Measurements from ENCODE around the gene ELL2.

The ELL2 gene

GRCh38 chr5:95899829-95900228 lies 61.8 kb downstream of the ELL2 start:
- no peak; the same call in 2 of the 3 replicates for ATAC-seq
- no peak for TF ChIP-seq ISL1 (CRISPR knock-in tag; IDR thresholded peaks at IDR 0.05)

- TF ChIP-seq ESRRG (CRISPR knock-in tag; IDR thresholded peaks at IDR 0.05) = no peak
- no peak for ATAC-seq
Observed at GRCh38 chr5:95899006-95899405, 62.6 kb downstream of the ELL2 start.

GRCh38 chr5:95895771-95896170 lies 65.9 kb downstream of the ELL2 start:
- no peak for TF ChIP-seq ZFP30 (CRISPR knock-in tag; IDR thresholded peaks at IDR 0.05)
- TF ChIP-seq GLIS3 (CRISPR knock-in tag; IDR thresholded peaks at IDR 0.05) = no peak
- TF ChIP-seq POU6F1 (CRISPR knock-in tag; IDR thresholded peaks at IDR 0.05; ENCODE audit: borderline replicate concordance, low read depth) = no peak
- TF ChIP-seq TOX (CRISPR knock-in tag; IDR thresholded peaks at IDR 0.05; ENCODE audit: borderline replicate concordance) = no peak
- TF ChIP-seq TSHZ2 (CRISPR knock-in tag; IDR thresholded peaks at IDR 0.05) = no peak
- TF ChIP-seq ZC3H10 (CRISPR knock-in tag; IDR thresholded peaks at IDR 0.05) = no peak
- no peak for TF ChIP-seq PPARA (CRISPR knock-in tag; IDR thresholded peaks at IDR 0.05; ENCODE audit: borderline replicate concordance)
- no peak for TF ChIP-seq ISL1 (CRISPR knock-in tag; IDR thresholded peaks at IDR 0.05)
- TF ChIP-seq CSRNP3 (CRISPR knock-in tag; IDR thresholded peaks at IDR 0.05) = no peak
- no peak for TF ChIP-seq BACH2 (CRISPR knock-in tag; IDR thresholded peaks at IDR 0.05; ENCODE audit: borderline replicate concordance)
- no peak for TF ChIP-seq ZFP3 (CRISPR knock-in tag; IDR thresholded peaks at IDR 0.05)
- TF ChIP-seq OSR1 (CRISPR knock-in tag; IDR thresholded peaks at IDR 0.05) = no peak
- no peak for TF ChIP-seq ZNF8 (CRISPR knock-in tag; IDR thresholded peaks at IDR 0.05)
- TF ChIP-seq ZNF565 (CRISPR knock-in tag; conservative IDR thresholded peaks at IDR 0.05; ENCODE audit: low read depth) = no peak
- TF ChIP-seq ARNTL (CRISPR knock-in tag; IDR thresholded peaks at IDR 0.05; ENCODE audit: borderline replicate concordance, low read depth) = no peak
- no peak for TF ChIP-seq ZNF70 (CRISPR knock-in tag; IDR thresholded peaks at IDR 0.05)

GRCh38 chr5:95895251-95895650 lies 66.4 kb downstream of the ELL2 start:
- TF ChIP-seq ZFP3 (CRISPR knock-in tag; IDR thresholded peaks at IDR 0.05) (no peak), ESRRG (CRISPR knock-in tag; IDR thresholded peaks at IDR 0.05) (no peak), POU6F1 (CRISPR knock-in tag; IDR thresholded peaks at IDR 0.05; ENCODE audit: borderline replicate concordance, low read depth) (no peak), ZFP30 (CRISPR knock-in tag; IDR thresholded peaks at IDR 0.05) (no peak), TOX (CRISPR knock-in tag; IDR thresholded peaks at IDR 0.05; ENCODE audit: borderline replicate concordance) (no peak), TSHZ2 (CRISPR knock-in tag; IDR thresholded peaks at IDR 0.05) (no peak), CREB5 (CRISPR knock-in tag; IDR thresholded peaks at IDR 0.05; ENCODE audit: low read depth) (no peak), CSRNP3 (CRISPR knock-in tag; IDR thresholded peaks at IDR 0.05) (no peak), ZNF70 (CRISPR knock-in tag; IDR thresholded peaks at IDR 0.05) (no peak)

More at GRCh38 chr5:95895771-95896170, 65.9 kb downstream of the ELL2 start:
- no peak for ATAC-seq

More at GRCh38 chr5:95895251-95895650, 66.4 kb downstream of the ELL2 start:
- no peak for ATAC-seq
